Islet of Langerhans (tissue), 1 donor: ENCODE measurements around the gene ADORA2A.
"Not testable (repeated sequence)": the region's sequence is repeated elsewhere in the genome, so short reads cannot be mapped to it uniquely, and the experiment has no call there.

Experiments used
- FAIRE-seq: peaks from one replicate; lab custom pipeline; 2011; peaks lifted over from hg19 to GRCh38; lab: Jason Lieb, UNC

Gene ADORA2A

DNA sequence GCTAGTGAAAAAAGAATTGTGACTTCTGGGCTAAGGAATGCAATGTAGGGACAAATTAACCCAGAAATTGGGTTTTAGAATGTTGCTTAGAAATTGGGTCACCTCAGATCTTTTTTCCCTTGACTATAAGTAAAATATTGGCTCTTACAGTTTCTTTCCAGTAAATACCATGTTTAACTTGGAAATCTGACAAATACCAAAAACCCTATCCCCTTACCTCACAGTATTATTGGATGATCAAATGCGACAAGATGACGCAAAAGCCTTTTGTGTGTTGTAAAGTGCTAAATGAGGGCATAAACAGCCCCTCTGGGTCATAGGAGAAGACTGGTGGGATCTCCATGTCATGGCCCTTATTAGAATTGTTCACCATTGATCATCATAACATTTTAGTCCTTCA is 61.6 kb downstream of the ADORA2A start:
- FAIRE-seq: no peak

DNA sequence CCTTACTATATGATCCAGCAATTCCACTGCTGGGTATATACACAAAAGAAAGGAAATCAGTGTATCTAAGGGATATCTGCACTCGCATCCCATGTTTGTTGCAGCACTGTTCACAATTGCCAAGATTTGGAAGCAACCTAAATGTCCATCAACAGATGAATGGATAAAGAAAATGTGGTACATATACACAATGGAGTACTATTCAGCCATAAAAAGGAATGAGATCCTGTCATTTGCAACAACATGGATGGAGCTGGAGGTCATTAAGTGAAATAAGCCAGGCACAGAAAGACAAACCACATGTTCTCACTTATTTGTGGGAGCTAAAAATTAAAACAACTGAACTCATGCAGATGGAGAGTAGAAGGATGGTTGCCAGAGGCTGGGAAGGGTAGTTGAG is 62.0 kb downstream of the ADORA2A start:
- not testable (repeated sequence) for FAIRE-seq
